ENCODE results near the gene TGM2.

Gene TGM2

GRCh38 chr20:38198238-38198861, 33.3 kb upstream of the TGM2 start:
- no peak for DNase-seq

- no peak for DNase-seq
These were observed 32.5 kb upstream of the TGM2 start for GRCh38 chr20:38197619-38198018.

GRCh38 chr20:38197217-38197616, 32.1 kb upstream of the TGM2 start:
- no peak for DNase-seq

- DNase-seq: no peak
These were observed 31.5 kb upstream of the TGM2 start for GRCh38 chr20:38196592-38196991.

GRCh38 chr20:38196076-38196475, 31.0 kb upstream of the TGM2 start:
- DNase-seq: no peak

- DNase-seq: no peak
These were observed 30.5 kb upstream of the TGM2 start for GRCh38 chr20:38195521-38195920.

GRCh38 chr20:38194971-38195504, 30.0 kb upstream of the TGM2 start:
- DNase-seq: no peak

- DNase-seq: no peak
These were observed 28.6 kb upstream of the TGM2 start for GRCh38 chr20:38193586-38194105.

GRCh38 chr20:38192323-38192885, 27.3 kb upstream of the TGM2 start:
- DNase-seq: no peak

- no peak for DNase-seq
These were observed 26.6 kb upstream of the TGM2 start for GRCh38 chr20:38191654-38192053.

- DNase-seq: no peak
These were observed 25.9 kb upstream of the TGM2 start for GRCh38 chr20:38190936-38191371.

GRCh38 chr20:38190166-38190565, 25.1 kb upstream of the TGM2 start:
- DNase-seq: no peak

- DNase-seq: no peak
These were observed 22.4 kb upstream of the TGM2 start for GRCh38 chr20:38187517-38187916.

- no peak for DNase-seq
These were observed 21.7 kb upstream of the TGM2 start for GRCh38 chr20:38186788-38187221.

- DNase-seq: no peak
These were observed 19.0 kb upstream of the TGM2 start for GRCh38 chr20:38184101-38184500.

GRCh38 chr20:38181971-38182370, 16.9 kb upstream of the TGM2 start:
- DNase-seq: no peak

- no peak for DNase-seq
These were observed 16.2 kb upstream of the TGM2 start for GRCh38 chr20:38181207-38181801.

GRCh38 chr20:38180781-38181180, 15.7 kb upstream of the TGM2 start:
- DNase-seq: no peak

GRCh38 chr20:38179846-38180245, 14.8 kb upstream of the TGM2 start:
- DNase-seq: no peak

GRCh38 chr20:38178581-38178980, 13.5 kb upstream of the TGM2 start:
- DNase-seq: no peak

GRCh38 chr20:38178065-38178491, 13.0 kb upstream of the TGM2 start:
- DNase-seq: no peak

GRCh38 chr20:38177201-38177600, 12.1 kb upstream of the TGM2 start:
- no peak for DNase-seq

- no peak for DNase-seq
These were observed 10.5 kb upstream of the TGM2 start for GRCh38 chr20:38175304-38176180.

All from activated CD4-positive, CD25-positive, alpha-beta regulatory T cell (primary cell).